PC-3 (cell line): ENCODE measurements around the gene XRCC6.

ENCODE experiments used
- EZH2 ChIP-seq: fragments of 300-600 bp; sonication (generic); IDR thresholded peaks from one replicate; pipeline ENCODE4 v1.6.1; 2017; ENCODE audit warnings: antibody characterized with exemption, mild to moderate bottlenecking, low read length; ENCODE audit not compliant: unreplicated experiment
- EZH2phosphoT487 ChIP-seq: fragments of 300-600 bp; sonication (generic); IDR thresholded peaks from 2 replicates; pipeline ENCODE4 v1.6.1; 2018; ENCODE audit warnings: mild to moderate bottlenecking, antibody characterized with exemption, low read length, borderline replicate concordance
- TF ChIP-seq, protein P1 (sequence below): fragments of 300-600 bp; sonication (generic); conservative IDR thresholded peaks from 2 replicates; pipeline ENCODE4 v1.5.1; 2017; ENCODE audit warnings: antibody characterized with exemption, low read depth, mild to moderate bottlenecking, low read length

DNA sequence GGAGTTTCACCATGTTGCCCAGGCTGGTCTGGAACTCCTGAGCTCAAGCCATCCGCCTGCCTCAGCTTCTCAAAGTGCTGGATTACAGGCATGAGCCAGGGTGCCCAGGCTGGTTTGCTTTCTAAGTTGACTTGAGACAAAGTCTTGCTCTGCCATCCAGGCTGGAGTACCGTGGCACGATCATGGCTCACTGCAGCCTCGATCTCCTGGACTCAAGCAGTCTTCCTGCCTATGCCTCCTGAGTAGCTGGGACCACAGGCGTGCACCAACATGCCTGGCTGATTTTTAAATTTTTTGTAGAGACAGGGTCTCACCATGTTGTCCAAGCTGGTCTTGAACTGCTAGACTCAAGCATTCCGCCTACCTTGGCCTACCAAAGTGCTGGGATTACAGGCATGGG is 36.6 kb downstream of the XRCC6 start:
- TF ChIP-seq EZH2 (no peak), EZH2phosphoT487 (no peak)
- TF ChIP-seq, protein P1, sequence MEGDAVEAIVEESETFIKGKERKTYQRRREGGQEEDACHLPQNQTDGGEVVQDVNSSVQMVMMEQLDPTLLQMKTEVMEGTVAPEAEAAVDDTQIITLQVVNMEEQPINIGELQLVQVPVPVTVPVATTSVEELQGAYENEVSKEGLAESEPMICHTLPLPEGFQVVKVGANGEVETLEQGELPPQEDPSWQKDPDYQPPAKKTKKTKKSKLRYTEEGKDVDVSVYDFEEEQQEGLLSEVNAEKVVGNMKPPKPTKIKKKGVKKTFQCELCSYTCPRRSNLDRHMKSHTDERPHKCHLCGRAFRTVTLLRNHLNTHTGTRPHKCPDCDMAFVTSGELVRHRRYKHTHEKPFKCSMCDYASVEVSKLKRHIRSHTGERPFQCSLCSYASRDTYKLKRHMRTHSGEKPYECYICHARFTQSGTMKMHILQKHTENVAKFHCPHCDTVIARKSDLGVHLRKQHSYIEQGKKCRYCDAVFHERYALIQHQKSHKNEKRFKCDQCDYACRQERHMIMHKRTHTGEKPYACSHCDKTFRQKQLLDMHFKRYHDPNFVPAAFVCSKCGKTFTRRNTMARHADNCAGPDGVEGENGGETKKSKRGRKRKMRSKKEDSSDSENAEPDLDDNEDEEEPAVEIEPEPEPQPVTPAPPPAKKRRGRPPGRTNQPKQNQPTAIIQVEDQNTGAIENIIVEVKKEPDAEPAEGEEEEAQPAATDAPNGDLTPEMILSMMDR = no peak
